ENCODE measurements around the gene TSGA10. TPM values are rescaled to one million over a fixed set of nuclear protein-coding genes. Genes with fewer than 3 reads are reported as not detected.

TSGA10 gene

GRCh38 chr2:98947554-98947953 lies 207.2 kb downstream of the TSGA10 start:
- no peak for DNase-seq (ENCODE audit: low spot score)
- H2BK15ac ChIP-seq (ENCODE audit: low read length), result no peak overlapping the region
- H3K14ac ChIP-seq (ENCODE audit: low read length), result no peak overlapping the region
- H2BK12ac ChIP-seq (ENCODE audit: low read length), result no peak overlapping the region
- H4K8ac ChIP-seq (ENCODE audit: low read depth, low read length), result no peak overlapping the region
- no peak overlapping the region for H2AFZ ChIP-seq (ENCODE audit: low read length)
- H3K23ac ChIP-seq (ENCODE audit: low read depth, low read length, poor library complexity), result no peak overlapping the region
- no peak overlapping the region for H3K4me3 ChIP-seq (ENCODE audit: low read length in 2 of 2)
- H3K79me1 ChIP-seq (ENCODE audit: low read depth, low read length), result no peaks in the 10 kb centered on the region
- no peak overlapping the region for H4K91ac ChIP-seq (ENCODE audit: low read depth, low read length, poor library complexity)
- H2BK5ac ChIP-seq (ENCODE audit: low read length), result no peak overlapping the region
- H2AK5ac ChIP-seq (ENCODE audit: low read depth, low read length), result no peak overlapping the region
- H3K9ac ChIP-seq (ENCODE audit: low read depth, low read length, poor library complexity), result no peak overlapping the region
- H3K4me1 ChIP-seq (ENCODE audit: control insufficient read depth in 2 of 2, insufficient read depth in 1 of 2, low read depth in 1 of 2, low read length in 2 of 2), result peaks cover 0 to 4% of the 10 kb centered on the region in 2 donors
- H3K18ac ChIP-seq (ENCODE audit: low read length), result no peak overlapping the region
- no peak overlapping the region for H2BK120ac ChIP-seq (ENCODE audit: low read depth, low read length)
- H3K27me3 ChIP-seq (ENCODE audit: control insufficient read depth in 3 of 3, insufficient read depth in 3 of 3, low read depth in 1 of 3, low read length in 3 of 3), result peaks cover 0 to 9% (median 0%) of the 10 kb centered on the region in 3 experiments
- no peak overlapping the region for H3K4ac ChIP-seq (ENCODE audit: low read length)
- no peak overlapping the region for H3K4me2 ChIP-seq (ENCODE audit: insufficient read depth, low read length, poor library complexity, severe bottlenecking)
- H3K27ac ChIP-seq (replicated peaks; ENCODE audit: low read length), result no peak overlapping the region
- H3K9me3 ChIP-seq (replicated peaks in 1 of 2; ENCODE audit: control insufficient read depth in 2 of 2, insufficient read depth in 1 of 2, low read depth in 1 of 2, low read length in 2 of 2), result no peaks in the 10 kb centered on the region
- H3K36me3 ChIP-seq (replicated peaks in 1 of 2; ENCODE audit: control insufficient read depth in 2 of 2, insufficient read depth in 2 of 2, low read length in 2 of 2), result no peaks in the 10 kb centered on the region
- WGBS, 2 donors (ENCODE audit: extremely low coverage in 2 of 2, insufficient read length in 2 of 2, insufficient replicate concordance in 1 of 2), result no CpG with 5 or more reads among the region's 8 CpGs

Small RNAs within 50 kb of the gene (small RNA-seq; reads per million reads assigned to genes)
- not detected for gene AC092587.1 (ENCODE audit: insufficient read depth)

All from neuronal stem cell (in vitro differentiated cells).